ENCODE results near the gene GLE1. TPM values are rescaled to one million over a fixed set of nuclear protein-coding genes. Genes with fewer than 3 reads are reported as not detected.

GLE1 gene
- polyA plus RNA-seq, 3 donors: 16.0 to 31.2 (median 22.2) TPM

DNA sequence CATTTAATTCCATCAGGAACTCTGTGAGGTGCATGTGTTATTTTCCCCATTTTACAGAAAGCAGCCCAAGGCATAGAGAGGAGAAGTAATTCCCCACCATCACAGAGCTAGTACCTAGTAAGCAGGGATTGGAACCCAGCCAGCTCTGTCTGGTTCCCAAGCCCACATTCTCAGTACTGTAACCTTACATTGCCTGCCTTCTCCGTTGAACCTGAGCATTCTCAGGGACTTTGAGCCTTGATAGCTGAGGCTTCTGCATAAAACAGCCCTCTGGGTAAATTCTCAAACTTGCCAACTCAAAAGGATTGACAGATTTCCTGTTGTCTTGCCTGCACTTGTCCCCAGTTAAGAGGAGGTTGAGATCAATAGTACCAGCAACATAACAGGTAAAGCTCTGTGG, 9.2 kb upstream of the GLE1 start:
- peaks cover 61 to 89% of the 10 kb centered on the region in 2 donors for H3K36me3 ChIP-seq (replicated peaks in 1 of 2; ENCODE audit: control insufficient read depth in 1 of 2, insufficient read depth in 2 of 2, low read length in 2 of 2)
- H3K9ac ChIP-seq (ENCODE audit: insufficient read depth, low read length, poor library complexity, severe bottlenecking): no peak overlapping the region
- WGBS (ENCODE audit: insufficient coverage): 0% methylated on average over 1 of the region's 1 CpG
- TF ChIP-seq, protein P1, sequence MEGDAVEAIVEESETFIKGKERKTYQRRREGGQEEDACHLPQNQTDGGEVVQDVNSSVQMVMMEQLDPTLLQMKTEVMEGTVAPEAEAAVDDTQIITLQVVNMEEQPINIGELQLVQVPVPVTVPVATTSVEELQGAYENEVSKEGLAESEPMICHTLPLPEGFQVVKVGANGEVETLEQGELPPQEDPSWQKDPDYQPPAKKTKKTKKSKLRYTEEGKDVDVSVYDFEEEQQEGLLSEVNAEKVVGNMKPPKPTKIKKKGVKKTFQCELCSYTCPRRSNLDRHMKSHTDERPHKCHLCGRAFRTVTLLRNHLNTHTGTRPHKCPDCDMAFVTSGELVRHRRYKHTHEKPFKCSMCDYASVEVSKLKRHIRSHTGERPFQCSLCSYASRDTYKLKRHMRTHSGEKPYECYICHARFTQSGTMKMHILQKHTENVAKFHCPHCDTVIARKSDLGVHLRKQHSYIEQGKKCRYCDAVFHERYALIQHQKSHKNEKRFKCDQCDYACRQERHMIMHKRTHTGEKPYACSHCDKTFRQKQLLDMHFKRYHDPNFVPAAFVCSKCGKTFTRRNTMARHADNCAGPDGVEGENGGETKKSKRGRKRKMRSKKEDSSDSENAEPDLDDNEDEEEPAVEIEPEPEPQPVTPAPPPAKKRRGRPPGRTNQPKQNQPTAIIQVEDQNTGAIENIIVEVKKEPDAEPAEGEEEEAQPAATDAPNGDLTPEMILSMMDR (IDR thresholded peaks at IDR 0.05): no peak
- H3K79me2 ChIP-seq (ENCODE audit: insufficient read depth, low read length): no peaks in the 10 kb centered on the region
- Mint-ChIP-seq H3K4me1 (peaks cover 9% of the 10 kb centered on the region), H3K27me3 (ENCODE audit: low read depth in 3 of 3) (peaks cover 2 to 5% (median 3%) of the 10 kb centered on the region in 3 donors), H3K9me3 (peaks cover 0 to 2% (median 0%) of the 10 kb centered on the region in 7 donors), H3K4me3 (no peak overlapping the region), H3K36me3 (peaks cover 59 to 83% of the 10 kb centered on the region in 2 donors), H3K27ac (no peak overlapping the region)
- no peak overlapping the region for H3K4me2 ChIP-seq (replicated peaks; ENCODE audit: extremely low read depth, low read length, poor library complexity, severe bottlenecking)
- H3K4me1 ChIP-seq (ENCODE audit: control insufficient read depth in 1 of 2, insufficient read depth in 2 of 2, low read length in 2 of 2): peaks cover 8% of the 10 kb centered on the region in 2 donors
- H3K9me3 ChIP-seq (replicated peaks in 1 of 2; ENCODE audit: control insufficient read depth in 1 of 2, insufficient read depth in 1 of 2, low read length in 2 of 2): no peaks in the 10 kb centered on the region
- H3K27me3 ChIP-seq (ENCODE audit: control insufficient read depth in 2 of 2, insufficient read depth in 2 of 2, low read length in 2 of 2): no peaks in the 10 kb centered on the region
- no peak overlapping the region for H3K27ac ChIP-seq (ENCODE audit: low read depth in 1 of 2, low read length in 2 of 2)
- H2AFZ ChIP-seq (ENCODE audit: insufficient read depth, low read depth, low read length, poor library complexity, severe bottlenecking): no peak overlapping the region
- H4K20me1 ChIP-seq (ENCODE audit: insufficient read depth, low read length): no peaks in the 10 kb centered on the region
- intact Hi-C loops (cut with micrococcal nuclease): no loop called here
- no peak overlapping the region for H3K4me3 ChIP-seq (replicated peaks in 1 of 3; ENCODE audit: low read depth in 2 of 3, low read length in 3 of 3)
- DNase-seq: no peak

DNA sequence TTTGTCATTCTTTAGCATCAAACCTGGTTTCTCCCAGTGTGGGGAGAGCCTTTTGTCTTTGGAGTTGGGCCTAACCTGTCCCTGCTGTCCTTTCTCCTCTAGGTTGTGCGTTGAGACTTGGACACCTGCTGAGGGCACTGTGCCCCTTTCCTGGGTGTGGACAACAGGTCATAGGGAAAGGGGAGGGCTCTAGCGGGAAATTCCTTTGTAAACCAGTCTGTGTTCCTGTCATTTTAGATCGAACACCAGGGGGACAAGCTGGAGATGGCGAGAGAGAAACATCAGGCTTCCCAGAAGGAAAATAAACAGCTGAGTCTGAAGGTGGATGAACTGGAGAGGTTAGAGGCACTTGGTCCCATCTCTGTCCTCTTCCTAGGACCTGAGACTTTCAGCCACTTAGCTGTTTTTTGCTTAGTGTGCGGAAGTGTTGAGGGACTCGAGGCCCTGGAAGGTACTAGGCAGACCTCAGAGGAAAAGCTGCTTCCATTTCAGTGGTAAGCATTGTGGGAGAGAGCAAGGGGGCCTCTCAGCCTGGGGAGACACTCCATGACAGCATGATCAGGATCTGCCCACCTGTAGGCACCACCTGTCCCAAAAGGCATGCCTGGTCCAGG, 8.6 kb upstream of the GLE1 start:
- no peak overlapping the region for H3K9ac ChIP-seq (ENCODE audit: insufficient read depth, low read length, poor library complexity, severe bottlenecking)

More for the DNA sequence above, 8.6 kb upstream of the GLE1 start:
- Histone ChIP-seq H3K4me2 (replicated peaks; ENCODE audit: extremely low read depth, low read length, poor library complexity, severe bottlenecking) (no peak overlapping the region), H3K4me3 (replicated peaks in 1 of 3; ENCODE audit: low read depth in 2 of 3, low read length in 3 of 3) (no peak overlapping the region), H3K79me2 (ENCODE audit: insufficient read depth, low read length) (no peaks in the 10 kb centered on the region), H3K27ac (ENCODE audit: low read depth in 1 of 2, low read length in 2 of 2) (peak overlapping the region in 1 of 2 donors; percentile 32), H3K36me3 (replicated peaks in 1 of 2; ENCODE audit: control insufficient read depth in 1 of 2, insufficient read depth in 2 of 2, low read length in 2 of 2) (peaks cover 62 to 91% of the 10 kb centered on the region in 2 donors), H2AFZ (ENCODE audit: insufficient read depth, low read depth, low read length, poor library complexity, severe bottlenecking) (no peak overlapping the region), H3K4me1 (ENCODE audit: control insufficient read depth in 1 of 2, insufficient read depth in 2 of 2, low read length in 2 of 2) (peaks cover 8% of the 10 kb centered on the region in 2 donors), H4K20me1 (ENCODE audit: insufficient read depth, low read length) (no peaks in the 10 kb centered on the region), H3K27me3 (ENCODE audit: control insufficient read depth in 2 of 2, insufficient read depth in 2 of 2, low read length in 2 of 2) (no peaks in the 10 kb centered on the region), H3K9me3 (replicated peaks in 1 of 2; ENCODE audit: control insufficient read depth in 1 of 2, insufficient read depth in 1 of 2, low read length in 2 of 2) (no peaks in the 10 kb centered on the region)
- TF ChIP-seq, protein P1 (IDR thresholded peaks at IDR 0.05): no peak
- Mint-ChIP-seq H3K27me3 (ENCODE audit: low read depth in 3 of 3) (peaks cover 2 to 5% (median 3%) of the 10 kb centered on the region in 3 donors), H3K36me3 (peaks cover 62 to 85% of the 10 kb centered on the region in 2 donors), H3K27ac (no peak overlapping the region), H3K9me3 (peaks cover 0 to 2% (median 0%) of the 10 kb centered on the region in 7 donors), H3K4me3 (no peak overlapping the region), H3K4me1 (peaks cover 9% of the 10 kb centered on the region)
- WGBS (ENCODE audit: insufficient coverage): 92% methylated on average over 2 of the region's 6 CpGs
- no peak for DNase-seq
- intact Hi-C loops (cut with micrococcal nuclease): no loop called here

All from CD14-positive monocyte (primary cell).